ENCODE data around the gene STRC. TPM values are rescaled to one million over a fixed set of nuclear protein-coding genes. Genes with fewer than 3 reads are reported as not detected.
"Not testable (repeated sequence)": the region's sequence is repeated elsewhere in the genome, so short reads cannot be mapped to it uniquely, and the experiment has no call there.

Gene STRC
- total RNA-seq: 1 to 10 TPM; 1.1 to 1.4 (median 1.4) TPM
- long read RNA-seq, donor 1, partial matches to known transcripts: 0 of 1 reads
- long read RNA-seq, donor 1, other reads (novel, unspliced or antisense): 1 of 1 reads
- long read RNA-seq, donor 2: 0 reads

DNA sequence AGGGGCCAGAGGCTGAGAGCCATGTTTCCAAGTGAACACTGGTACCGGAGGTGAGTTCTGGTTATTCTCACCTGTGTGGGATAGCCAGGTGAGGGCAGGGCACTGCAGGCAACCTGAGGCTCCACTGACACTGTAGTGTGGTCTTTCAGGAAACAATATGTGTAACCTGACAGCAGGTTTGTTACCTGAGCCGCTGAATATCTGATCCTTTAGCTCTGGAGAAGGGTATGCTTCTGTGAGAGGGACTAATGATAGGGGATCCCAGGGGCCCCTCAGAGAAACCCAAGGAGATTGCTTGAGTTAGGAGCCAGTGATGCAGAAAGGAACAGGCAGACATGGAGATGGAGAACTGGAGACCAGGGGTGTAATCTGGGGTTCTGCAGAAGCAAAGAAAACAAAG lies at the start of gene STRC:
STRC (minus strand) TSS at position 101 of the 400 bp plus-strand sequence; CDS start at position 23, 78 bp downstream.
- H3K4me1 ChIP-seq (ENCODE audit: low read depth); DNase-seq; H3K9me3 ChIP-seq; H3K4me3 ChIP-seq; H3K36me3 ChIP-seq (ENCODE audit: low read depth); intact Hi-C loops (cut with DNase I, micrococcal nuclease); ATAC-seq: not testable (repeated sequence)

GRCh38 chr15:43666177-43666576 lies 47.6 kb upstream of the STRC start:
- H3K4me1 ChIP-seq (ENCODE audit: low read depth); ATAC-seq; H3K36me3 ChIP-seq (ENCODE audit: low read depth); H3K4me3 ChIP-seq; intact Hi-C loops (cut with DNase I, micrococcal nuclease); DNase-seq; H3K9me3 ChIP-seq: not testable (repeated sequence)

DNA sequence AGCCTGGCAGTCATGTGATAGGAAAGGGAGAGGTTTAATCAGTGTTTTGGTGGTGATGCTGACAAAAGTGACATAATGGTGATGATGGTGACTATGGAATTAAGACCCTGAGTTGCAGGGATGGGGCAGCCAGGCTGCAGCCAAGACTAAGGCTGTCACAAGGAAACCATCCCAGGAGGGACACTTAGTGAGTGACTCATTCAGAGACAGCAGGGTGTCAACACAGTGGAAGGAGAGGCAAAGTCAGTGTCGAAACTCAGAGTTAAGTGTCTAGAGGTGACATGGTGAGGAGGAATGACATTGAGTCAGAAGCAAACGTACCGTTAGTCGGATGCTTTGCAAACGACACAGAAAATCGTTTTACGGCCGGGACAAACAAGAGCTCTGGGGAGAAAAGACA lies 44.7 kb upstream of the STRC start:
- DNase-seq; H3K9me3 ChIP-seq; ATAC-seq; H3K36me3 ChIP-seq (ENCODE audit: low read depth); H3K4me3 ChIP-seq; H3K4me1 ChIP-seq (ENCODE audit: low read depth); intact Hi-C loops (cut with DNase I, micrococcal nuclease): not testable (repeated sequence)

- H3K9me3 ChIP-seq; H3K4me1 ChIP-seq (ENCODE audit: low read depth); H3K36me3 ChIP-seq (ENCODE audit: low read depth); H3K4me3 ChIP-seq; ATAC-seq; DNase-seq; intact Hi-C loops (cut with DNase I, micrococcal nuclease): not testable (repeated sequence)
Observed at GRCh38 chr15:43662293-43662692, 43.7 kb upstream of the STRC start.

GRCh38 chr15:43659727-43660126 lies 41.1 kb upstream of the STRC start:
- DNase-seq; H3K4me3 ChIP-seq; H3K9me3 ChIP-seq; H3K36me3 ChIP-seq (ENCODE audit: low read depth); intact Hi-C loops (cut with DNase I, micrococcal nuclease); H3K4me1 ChIP-seq (ENCODE audit: low read depth); ATAC-seq: not testable (repeated sequence)

DNA sequence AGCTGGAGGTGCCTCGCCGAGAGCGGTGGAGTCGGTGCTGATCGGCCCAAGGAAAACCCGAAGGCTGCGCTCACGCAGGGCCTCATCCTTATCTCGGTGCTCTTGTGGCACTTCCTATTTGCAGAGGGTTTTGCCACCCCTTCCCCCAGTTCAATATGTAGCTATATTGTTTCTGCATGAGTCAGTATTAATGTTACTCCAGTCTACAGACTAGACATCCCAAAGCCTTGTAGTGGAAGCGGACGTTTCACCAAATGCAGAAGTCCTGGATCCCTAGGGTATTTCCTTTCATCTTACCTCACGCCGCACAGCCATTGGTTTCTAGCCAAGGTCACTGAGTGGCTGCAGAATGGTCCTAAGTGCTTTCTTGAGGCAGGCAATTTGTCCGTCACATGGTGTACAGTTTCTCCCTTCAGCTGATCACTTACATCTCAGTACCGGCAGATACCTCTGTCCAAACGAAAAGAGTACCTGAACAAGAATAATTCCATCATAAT lies 30.9 kb upstream of the STRC start:
- H3K4me3 ChIP-seq; H3K36me3 ChIP-seq (ENCODE audit: low read depth); DNase-seq; intact Hi-C loops (cut with DNase I, micrococcal nuclease); H3K4me1 ChIP-seq (ENCODE audit: low read depth); H3K9me3 ChIP-seq: not testable (repeated sequence)
- ATAC-seq: peak; percentile 40

DNA sequence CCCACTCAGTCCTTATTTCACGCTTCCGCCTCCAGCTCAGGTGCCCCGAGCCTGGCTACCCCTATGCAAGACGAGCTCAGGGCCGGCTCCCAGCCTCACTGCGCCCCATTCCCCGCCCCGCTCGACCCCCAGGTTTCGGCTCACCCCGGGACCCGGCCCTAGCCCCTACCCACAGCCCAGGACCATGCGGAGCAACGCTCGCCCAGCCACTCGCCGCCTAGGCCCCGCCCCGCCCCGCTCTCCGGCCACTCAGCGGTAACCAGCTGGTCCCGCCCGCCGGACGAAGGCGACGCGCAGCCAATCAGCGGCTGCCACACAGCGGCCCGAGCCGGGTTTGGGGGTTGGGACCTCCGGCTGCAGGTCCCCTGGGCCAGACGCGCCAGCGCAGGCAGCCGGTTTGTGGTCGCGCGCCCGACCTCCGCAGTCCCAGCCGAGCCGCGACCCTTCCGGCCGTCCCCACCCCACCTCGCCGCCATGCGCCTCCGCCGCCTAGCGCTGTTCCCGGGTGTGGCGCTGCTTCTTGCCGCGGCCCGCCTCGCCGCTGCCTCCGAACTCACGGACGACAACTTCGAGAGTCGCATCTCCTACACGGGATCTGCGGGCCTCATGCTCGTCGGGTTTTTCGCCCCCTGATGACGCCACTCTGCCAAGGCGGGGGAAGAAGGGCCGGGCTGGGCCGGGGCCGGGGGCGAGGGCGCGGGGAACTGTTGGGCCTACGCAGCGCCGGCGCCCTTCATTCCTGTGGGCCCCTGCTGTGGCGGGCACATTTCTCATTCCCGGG lies 30.2 kb upstream of the STRC start, which contains the start of gene CATSPER2:
CATSPER2 (minus strand) TSS at position 196 of the 781 bp plus-strand sequence. CDS start 783 bp downstream, outside the sequence.
- TF ChIP-seq CTCF (IDR thresholded peaks at IDR 0.05): no peak
- DNase-seq (peak in 1 of 3 donors; percentile 51), ATAC-seq (peak; percentile 28)
- no peaks in the 10 kb centered on the region for H3K9me3 ChIP-seq
- no peaks in the 10 kb centered on the region for H3K4me1 ChIP-seq (ENCODE audit: low read depth)
- H3K36me3 ChIP-seq (ENCODE audit: low read depth): no peaks in the 10 kb centered on the region
- H3K4me3 ChIP-seq: no peak within 1 kb of the TSS
- intact Hi-C loops (cut with DNase I, micrococcal nuclease): no loop called here

GRCh38 chr15:43638464-43639204 lies 20.0 kb upstream of the STRC start:
- H3K4me1 ChIP-seq (ENCODE audit: low read depth); DNase-seq; H3K9me3 ChIP-seq; intact Hi-C loops (cut with DNase I, micrococcal nuclease); H3K36me3 ChIP-seq (ENCODE audit: low read depth); H3K4me3 ChIP-seq: not testable (repeated sequence)
- peak; percentile 21 for ATAC-seq

DNA sequence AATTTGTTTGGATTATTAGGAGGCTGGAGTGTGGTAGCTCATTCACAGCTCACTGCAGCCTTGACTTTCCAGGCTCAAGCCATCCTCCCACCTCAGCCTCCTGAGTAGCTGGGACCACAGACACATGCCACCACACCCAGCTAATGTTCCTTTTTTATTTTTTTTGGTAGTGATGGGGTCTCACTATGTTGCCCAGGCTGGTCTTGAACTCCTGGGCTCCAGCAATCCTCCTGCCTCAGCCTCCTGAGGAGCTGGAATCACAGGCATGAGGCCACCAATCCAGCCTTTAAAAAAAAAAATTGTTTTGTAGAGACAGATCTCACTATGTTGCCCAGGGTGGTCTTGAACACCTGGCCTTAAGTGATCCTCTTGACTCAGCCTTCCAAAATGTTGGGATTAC lies 8.3 kb upstream of the STRC start:
- DNase-seq; H3K9me3 ChIP-seq; H3K4me3 ChIP-seq; H3K4me1 ChIP-seq (ENCODE audit: low read depth); intact Hi-C loops (cut with DNase I, micrococcal nuclease); H3K36me3 ChIP-seq (ENCODE audit: low read depth); ATAC-seq: not testable (repeated sequence)

All from mucosa of descending colon (tissue), 3 donors.